Memory B cell (primary cell): ENCODE data around the gene PUM1.

Source experiments
- ATAC-seq: fragments of 150-1000 bp; cut with Tn5 transposase; 2 replicates; pipeline ENCODE4 v1.10.0; 2021; ENCODE audit warnings: low read depth, mild to moderate bottlenecking, moderate library complexity
- DNase-seq, 2 donors: peaks; one replicate each; pipeline ENCODE4 v3.0.0; 2022; ENCODE audit warnings: low spot score in 2 of 2
- H3K27ac Mint-ChIP-seq: one replicate; pipeline ENCODE4 v1.8.0; 2022; ENCODE audit warnings: mild to moderate bottlenecking, moderate library complexity, mixed read lengths
- H3K27me3 Mint-ChIP-seq: one replicate; pipeline ENCODE4 v1.8.0; 2022; ENCODE audit warnings: mixed read lengths
- H3K36me3 Mint-ChIP-seq: one replicate; pipeline ENCODE4 v1.8.0; 2022; ENCODE audit warnings: mild to moderate bottlenecking, mixed read lengths
- H3K4me1 Mint-ChIP-seq: one replicate; pipeline ENCODE4 v1.8.0; 2022; ENCODE audit warnings: mixed read lengths
- H3K4me3 Mint-ChIP-seq: one replicate; pipeline ENCODE4 v1.8.0; 2022; ENCODE audit warnings: mild to moderate bottlenecking, moderate library complexity, mixed read lengths
- H3K9me3 Mint-ChIP-seq: one replicate; pipeline ENCODE4 v1.8.0; 2022; ENCODE audit warnings: mixed read lengths

PUM1 gene

DNA sequence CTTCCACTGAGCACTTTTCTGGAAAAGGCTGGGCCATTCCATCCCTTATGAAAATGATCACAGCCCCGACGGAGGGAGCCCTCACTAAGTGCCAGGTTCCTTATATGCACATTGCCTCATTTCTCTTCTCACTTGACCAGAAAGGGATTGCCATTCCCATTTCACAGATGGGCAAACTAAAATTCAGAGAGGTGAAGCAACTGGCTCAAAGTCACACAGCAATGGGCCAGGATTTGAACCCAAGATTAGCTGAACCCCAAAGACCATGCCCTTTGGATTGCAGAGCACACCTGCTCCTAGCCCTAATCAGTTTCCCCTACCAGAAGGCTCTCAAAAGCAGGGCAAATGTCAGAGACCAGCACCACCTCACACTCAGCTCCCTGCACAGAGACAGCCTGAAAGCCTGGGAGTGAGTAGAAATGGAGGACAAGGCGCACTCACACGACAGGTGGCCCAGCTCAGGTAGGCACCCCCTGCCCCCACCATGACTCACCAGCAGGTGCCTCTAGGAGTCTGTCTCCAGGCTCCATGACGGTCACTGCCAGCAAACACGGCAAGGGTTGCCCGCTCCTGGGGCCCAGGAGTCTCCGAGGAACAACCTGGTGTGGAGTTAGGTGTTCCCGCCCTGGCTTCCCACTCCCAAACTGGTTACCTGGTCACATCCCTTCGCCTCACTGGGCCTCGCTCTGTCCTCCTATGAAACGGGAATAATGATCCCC lies 178.6 kb downstream of the PUM1 start:
- no peak for DNase-seq
- Mint-ChIP-seq H3K4me1 (peaks cover 6% of the 10 kb centered on the region), H3K27me3 (peaks cover 14% of the 10 kb centered on the region), H3K36me3 (no peaks in the 10 kb centered on the region), H3K27ac (no peak overlapping the region), H3K4me3 (no peak overlapping the region), H3K9me3 (no peaks in the 10 kb centered on the region)
- no peak for ATAC-seq

DNA sequence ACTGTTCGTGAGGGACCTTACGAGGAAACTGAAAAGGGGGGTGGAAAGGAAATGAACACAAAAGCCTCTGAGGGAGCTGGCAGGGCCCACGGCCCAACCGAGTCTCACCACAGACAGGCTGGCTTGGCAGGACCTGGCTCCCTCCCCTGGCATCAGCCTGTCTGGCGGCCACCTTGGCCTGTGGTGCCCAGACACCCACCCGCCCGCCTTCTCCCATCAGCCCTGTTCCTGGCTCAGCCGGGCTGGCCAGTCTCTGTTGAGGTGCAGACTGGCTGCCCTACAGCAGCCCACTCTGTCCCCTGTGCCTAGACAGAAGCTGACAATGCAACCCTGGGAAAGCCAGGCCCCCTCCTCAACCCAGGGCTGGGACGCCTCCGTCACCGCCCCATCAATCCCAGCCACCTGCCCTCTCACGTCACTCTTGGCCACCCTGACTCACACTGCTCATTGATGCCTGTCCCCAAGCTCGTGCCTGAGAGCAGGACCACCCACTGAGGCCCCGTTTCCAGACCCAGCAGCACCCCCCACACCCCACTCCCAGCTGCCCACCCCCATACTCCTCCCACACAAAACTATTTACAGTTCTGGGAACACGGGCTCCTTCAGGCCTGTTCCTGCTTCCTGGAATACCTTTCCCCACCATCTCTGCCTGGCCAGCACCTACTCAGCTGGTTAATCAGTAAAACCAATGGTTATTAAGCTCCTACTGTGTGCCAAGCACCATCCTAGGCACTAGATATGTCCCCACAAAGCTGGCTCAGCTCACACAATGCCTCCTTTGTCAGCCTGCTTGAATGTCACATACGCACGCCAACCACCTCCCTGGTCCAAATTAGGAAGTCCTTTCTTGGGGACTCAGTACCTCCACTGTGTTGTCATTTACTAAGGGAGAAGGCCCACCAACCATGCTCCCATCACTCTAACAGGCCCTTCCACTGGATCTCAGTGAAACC lies 179.7 kb downstream of the PUM1 start:
- Mint-ChIP-seq H3K36me3 (no peaks in the 10 kb centered on the region), H3K27ac (no peak overlapping the region), H3K27me3 (peaks cover 17% of the 10 kb centered on the region), H3K9me3 (no peaks in the 10 kb centered on the region), H3K4me3 (no peak overlapping the region), H3K4me1 (peaks cover 12% of the 10 kb centered on the region)
- no peak for DNase-seq
- ATAC-seq: no peak

- Mint-ChIP-seq H3K27me3 (peaks cover 17% of the 10 kb centered on the region), H3K4me3 (no peak overlapping the region), H3K9me3 (no peaks in the 10 kb centered on the region), H3K36me3 (no peaks in the 10 kb centered on the region), H3K27ac (no peak overlapping the region), H3K4me1 (peaks cover 17% of the 10 kb centered on the region)
- DNase-seq (no peak), ATAC-seq (no peak)
Measured at GRCh38 chr1:30884723-30885122, 180.8 kb downstream of the PUM1 start.

- Mint-ChIP-seq H3K4me1 (peaks cover 19% of the 10 kb centered on the region), H3K27ac (no peak overlapping the region), H3K4me3 (no peak overlapping the region), H3K27me3 (peaks cover 14% of the 10 kb centered on the region), H3K36me3 (no peaks in the 10 kb centered on the region), H3K9me3 (no peaks in the 10 kb centered on the region)
- no peak for ATAC-seq
- DNase-seq: no peak
Measured at GRCh38 chr1:30883389-30884172, 181.9 kb downstream of the PUM1 start.

GRCh38 chr1:30882678-30883388 lies 182.7 kb downstream of the PUM1 start:
- H3K27ac Mint-ChIP-seq: no peak overlapping the region
- no peak overlapping the region for H3K4me3 Mint-ChIP-seq
- no peaks in the 10 kb centered on the region for H3K36me3 Mint-ChIP-seq
- ATAC-seq (no peak), DNase-seq (no peak)
- no peaks in the 10 kb centered on the region for H3K9me3 Mint-ChIP-seq
- peaks cover 15% of the 10 kb centered on the region for H3K27me3 Mint-ChIP-seq
- H3K4me1 Mint-ChIP-seq: peaks cover 19% of the 10 kb centered on the region
